Lower lobe of right lung (tissue), 2 donors: ENCODE measurements around the gene ACACB. TPM values are rescaled to one million over a fixed set of nuclear protein-coding genes. Genes with fewer than 3 reads are reported as not detected.

ENCODE experiments used
- ATAC-seq, 2 donors: fragments of 200-7000 bp; cut with Tn5 transposase; one replicate each; pipeline ENCODE4 v1.9.1; 2020 to 2022; ENCODE audit warnings: mild to moderate bottlenecking in 2 of 2, moderate library complexity in 2 of 2
- DNase-seq: peaks from one replicate; pipeline ENCODE4 v3.0.0-alpha.2; 2020
- H3K27ac ChIP-seq: fragments of 200-600 bp; one replicate; pipeline ENCODE4 v1.8.0; 2022
- H3K27me3 ChIP-seq: fragments of 200-600 bp; one replicate; pipeline ENCODE4 v1.8.0; 2022; ENCODE audit warnings: low read depth
- H3K36me3 ChIP-seq: fragments of 200-600 bp; one replicate; pipeline ENCODE4 v1.8.0; 2022; ENCODE audit warnings: mild to moderate bottlenecking
- H3K4me1 ChIP-seq: fragments of 200-600 bp; one replicate; pipeline ENCODE4 v1.8.0; 2022
- H3K4me3 ChIP-seq: fragments of 200-600 bp; one replicate; pipeline ENCODE4 v1.8.0; 2022; ENCODE audit warnings: mild to moderate bottlenecking
- H3K9me3 ChIP-seq: fragments of 200-600 bp; one replicate; pipeline ENCODE4 v1.8.0; 2022
- intact Hi-C: fragments of 100-400 bp; cut with DNase I; formaldehyde crosslinking; loops from one replicate; pipeline ENCODE4 v1.11.0; 2022
- total RNA-seq: library from RNA; stranded (reverse); fragmentation: NEBNext Ultra II Directional; extraction: Animal tissue kit (Norgen Biotek cat#: 25700); gene quantifications from one replicate; pipeline ENCODE4 v1.2.1, GENCODE V29; 2021
- TF ChIP-seq, protein P1 (sequence below): fragments of 200-600 bp; IDR thresholded peaks from one replicate; pipeline ENCODE4 v1.8.0; 2022; ENCODE audit warnings: antibody characterized with exemption, mild to moderate bottlenecking
- donor health status: DM: no; HTN: yes; CAD: no; lungs with severe emphysema.

ACACB gene
- total RNA-seq, 1 donor from 2014 or later = 42.5 TPM

DNA sequence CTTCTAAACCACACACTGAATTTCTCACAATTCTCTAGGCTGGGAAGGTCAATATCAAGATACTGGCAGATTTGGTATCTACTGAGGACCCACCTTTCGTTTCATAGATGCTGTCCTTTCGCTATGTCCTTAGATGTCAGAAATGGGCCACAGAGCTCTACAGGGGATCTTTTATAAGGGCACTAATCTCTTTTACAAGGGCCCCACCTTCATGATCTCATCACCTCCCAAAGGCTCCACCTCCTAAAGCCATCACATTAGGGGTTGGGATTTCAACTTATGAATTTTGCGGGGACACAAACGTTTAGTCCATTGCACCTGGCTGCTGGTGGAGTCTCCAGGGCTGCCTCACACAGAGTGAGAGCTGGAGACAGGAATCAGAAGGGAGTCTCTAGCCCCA is 79.9 kb downstream of the ACACB start:
- Histone ChIP-seq H3K27me3 (no peaks in the 10 kb centered on the region), H3K4me1 (no peaks in the 10 kb centered on the region), H3K4me3 (no peak overlapping the region), H3K27ac (no peak overlapping the region), H3K36me3 (peaks cover 91% of the 10 kb centered on the region), H3K9me3 (no peaks in the 10 kb centered on the region)
- TF ChIP-seq, protein P1, sequence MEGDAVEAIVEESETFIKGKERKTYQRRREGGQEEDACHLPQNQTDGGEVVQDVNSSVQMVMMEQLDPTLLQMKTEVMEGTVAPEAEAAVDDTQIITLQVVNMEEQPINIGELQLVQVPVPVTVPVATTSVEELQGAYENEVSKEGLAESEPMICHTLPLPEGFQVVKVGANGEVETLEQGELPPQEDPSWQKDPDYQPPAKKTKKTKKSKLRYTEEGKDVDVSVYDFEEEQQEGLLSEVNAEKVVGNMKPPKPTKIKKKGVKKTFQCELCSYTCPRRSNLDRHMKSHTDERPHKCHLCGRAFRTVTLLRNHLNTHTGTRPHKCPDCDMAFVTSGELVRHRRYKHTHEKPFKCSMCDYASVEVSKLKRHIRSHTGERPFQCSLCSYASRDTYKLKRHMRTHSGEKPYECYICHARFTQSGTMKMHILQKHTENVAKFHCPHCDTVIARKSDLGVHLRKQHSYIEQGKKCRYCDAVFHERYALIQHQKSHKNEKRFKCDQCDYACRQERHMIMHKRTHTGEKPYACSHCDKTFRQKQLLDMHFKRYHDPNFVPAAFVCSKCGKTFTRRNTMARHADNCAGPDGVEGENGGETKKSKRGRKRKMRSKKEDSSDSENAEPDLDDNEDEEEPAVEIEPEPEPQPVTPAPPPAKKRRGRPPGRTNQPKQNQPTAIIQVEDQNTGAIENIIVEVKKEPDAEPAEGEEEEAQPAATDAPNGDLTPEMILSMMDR = no peak
- ATAC-seq = no peak
- DNase-seq = no peak
- intact Hi-C loops = no loop called here

DNA sequence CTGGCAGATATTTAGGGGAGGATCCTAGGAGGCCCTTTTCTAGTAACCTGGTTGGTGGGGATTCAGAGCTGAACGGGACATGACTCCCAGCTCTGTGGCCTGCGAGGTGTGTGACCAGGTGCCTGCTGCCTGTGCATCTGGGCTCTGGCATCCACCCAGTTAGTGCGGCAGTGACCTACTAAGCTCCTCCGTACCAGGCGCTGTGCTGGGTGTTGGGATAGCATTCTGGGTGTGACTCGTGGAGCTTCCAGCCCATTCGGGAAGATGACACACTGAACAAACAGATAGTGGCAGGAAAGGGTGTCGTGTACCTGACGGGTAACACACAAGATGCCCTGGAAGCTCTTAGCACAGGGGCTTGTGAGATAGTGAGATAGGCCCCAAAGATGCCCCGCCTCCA is 80.9 kb downstream of the ACACB start:
- Histone ChIP-seq H3K27ac (no peak overlapping the region), H3K27me3 (no peaks in the 10 kb centered on the region), H3K9me3 (no peaks in the 10 kb centered on the region), H3K36me3 (peaks cover 91% of the 10 kb centered on the region), H3K4me3 (no peak overlapping the region), H3K4me1 (no peaks in the 10 kb centered on the region)
- intact Hi-C loops = no loop called here
- DNase-seq (no peak), ATAC-seq (no peak)
- TF ChIP-seq, protein P1 = no peak

DNA sequence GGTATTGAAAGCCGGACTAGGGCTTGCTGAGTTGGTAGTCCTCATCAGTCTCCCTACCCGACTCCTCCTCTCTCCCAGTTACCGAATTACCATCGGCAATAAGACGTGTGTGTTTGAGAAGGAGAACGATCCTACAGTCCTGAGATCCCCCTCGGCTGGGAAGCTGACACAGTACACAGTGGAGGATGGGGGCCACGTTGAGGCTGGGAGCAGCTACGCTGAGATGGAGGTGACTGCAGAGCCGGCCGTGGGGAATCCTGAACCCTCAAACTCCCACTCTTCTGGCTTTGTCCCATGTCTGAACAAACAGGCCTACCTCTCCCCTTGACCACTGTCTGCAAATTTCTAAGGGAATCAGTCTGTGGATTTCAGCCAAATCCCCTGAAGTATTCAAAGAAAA is 82.9 kb downstream of the ACACB start:
- no peaks in the 10 kb centered on the region for H3K9me3 ChIP-seq
- H3K4me3 ChIP-seq = no peak overlapping the region
- ATAC-seq = no peak
- H3K4me1 ChIP-seq = no peaks in the 10 kb centered on the region
- no peaks in the 10 kb centered on the region for H3K27me3 ChIP-seq
- intact Hi-C loops = no loop called here
- no peak for DNase-seq
- H3K36me3 ChIP-seq = peaks cover 91% of the 10 kb centered on the region
- TF ChIP-seq, protein P1 = no peak
- no peak overlapping the region for H3K27ac ChIP-seq

DNA sequence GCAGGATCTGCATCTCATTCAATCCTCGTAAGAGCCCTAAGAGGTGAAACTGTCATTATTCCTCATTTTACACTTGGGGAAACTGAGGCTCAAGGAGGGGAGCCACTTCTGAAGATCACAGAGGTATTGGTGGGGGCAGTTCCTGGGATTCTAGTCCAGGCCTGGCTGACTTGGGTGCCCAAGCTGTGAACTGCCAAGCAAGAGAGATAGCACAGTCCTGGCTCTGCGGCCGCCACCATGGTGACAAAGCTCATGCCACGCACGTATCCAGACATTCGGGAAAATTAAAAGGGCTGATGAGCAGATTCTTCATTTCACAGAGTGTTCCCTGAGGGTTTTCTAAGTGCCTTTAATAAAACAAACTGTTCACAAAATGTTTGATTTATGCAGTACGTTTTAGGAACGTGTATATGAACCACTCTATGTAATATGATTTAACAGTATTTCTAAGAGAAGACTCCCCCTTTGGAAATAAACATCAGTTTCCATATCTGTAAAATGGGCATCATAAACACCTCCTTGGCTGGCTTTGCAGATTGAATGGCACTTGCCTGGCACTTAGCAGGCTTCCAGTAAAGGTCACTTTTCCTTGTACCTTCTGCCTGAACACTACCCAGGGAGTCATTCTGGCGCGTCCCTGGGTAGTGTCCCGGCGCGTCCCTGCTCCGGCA is 84.6 kb downstream of the ACACB start:
- intact Hi-C loops = no loop called here
- H3K9me3 ChIP-seq = no peaks in the 10 kb centered on the region
- peaks cover 94% of the 10 kb centered on the region for H3K36me3 ChIP-seq
- no peaks in the 10 kb centered on the region for H3K27me3 ChIP-seq
- TF ChIP-seq, protein P1 = no peak
- DNase-seq (no peak), ATAC-seq (no peak)
- H3K27ac ChIP-seq = no peak overlapping the region
- H3K4me3 ChIP-seq = no peak overlapping the region
- no peaks in the 10 kb centered on the region for H3K4me1 ChIP-seq

DNA sequence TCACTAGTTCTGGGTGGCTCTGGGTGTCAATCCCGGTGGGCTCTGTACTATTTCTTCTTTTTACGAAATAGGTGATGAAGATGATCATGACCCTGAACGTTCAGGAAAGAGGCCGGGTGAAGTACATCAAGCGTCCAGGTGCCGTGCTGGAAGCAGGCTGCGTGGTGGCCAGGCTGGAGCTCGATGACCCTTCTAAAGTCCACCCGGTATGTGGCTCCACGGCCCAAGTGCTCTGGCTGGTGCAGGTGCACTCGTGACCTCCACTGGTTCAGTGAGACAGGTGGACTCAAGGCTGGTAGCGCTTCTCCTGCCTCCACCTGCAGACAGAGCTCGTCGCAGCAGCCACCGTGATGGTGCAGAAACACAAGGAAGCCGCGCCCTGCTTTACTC is 85.1 kb downstream of the ACACB start:
- H3K9me3 ChIP-seq = no peaks in the 10 kb centered on the region
- peaks cover 94% of the 10 kb centered on the region for H3K36me3 ChIP-seq
- H3K4me3 ChIP-seq = no peak overlapping the region
- TF ChIP-seq, protein P1 = no peak
- ATAC-seq (no peak), DNase-seq (no peak)
- intact Hi-C loops = no loop called here
- H3K4me1 ChIP-seq = no peaks in the 10 kb centered on the region
- no peaks in the 10 kb centered on the region for H3K27me3 ChIP-seq
- no peak overlapping the region for H3K27ac ChIP-seq
